GM13976 (cell line): Measurements from ENCODE around the gene HMGCLL1.

Experiments used
- DNase-seq: peaks from one replicate; pipeline ENCODE4 v3.0.0; 2012; ENCODE audit warnings: low spot score
- CTCF ChIP-seq: IDR thresholded peaks from 2 replicates; pipeline ENCODE4 v1.5.1; 2012; ENCODE audit warnings: borderline replicate concordance, mild to moderate bottlenecking; ENCODE audit not compliant: insufficient read depth; ENCODE audit errors: extremely low read depth, missing control alignments, control extremely low read depth
- in situ Hi-C: fragments of 300-500 bp; cut with MboI; formaldehyde crosslinking; loops from one replicate; pipeline ENCODE4 v1.12.0; 2022; ENCODE audit warnings: low sequenced_read_pairs, mixed read lengths, inconsistent platforms; ENCODE audit not compliant: unreplicated experiment

Gene HMGCLL1

GRCh38 chr6:55445648-55446204 lies 133.3 kb downstream of the HMGCLL1 start:
- TF ChIP-seq CTCF = no peak
- in situ Hi-C loops = no loop called here
- no peak for DNase-seq

- no peak for TF ChIP-seq CTCF
- no peak for DNase-seq
- in situ Hi-C loops = no loop called here
Observed at GRCh38 chr6:55443238-55444134, 135.5 kb downstream of the HMGCLL1 start.

GRCh38 chr6:55438203-55438602 lies 140.8 kb downstream of the HMGCLL1 start:
- no peak for DNase-seq
- no peak for TF ChIP-seq CTCF
- in situ Hi-C loops = no loop called here

GRCh38 chr6:55437141-55437540 lies 141.9 kb downstream of the HMGCLL1 start:
- no peak for DNase-seq
- no peak for TF ChIP-seq CTCF
- in situ Hi-C loops = no loop called here

- no peak for DNase-seq
- in situ Hi-C loops = no loop called here
- no peak for TF ChIP-seq CTCF
Observed at GRCh38 chr6:55433446-55434130, 145.4 kb downstream of the HMGCLL1 start.

- DNase-seq = no peak
- in situ Hi-C loops = no loop called here
- no peak for TF ChIP-seq CTCF
Observed at GRCh38 chr6:55423933-55424332, 155.1 kb downstream of the HMGCLL1 start.
